B cell (primary cell): Measurements from ENCODE around the gene CFAP68. TPM values are rescaled to one million over a fixed set of nuclear protein-coding genes. Genes with fewer than 3 reads are reported as not detected.

ENCODE experiments used
- ATAC-seq: fragments of 200-7000 bp; cut with Tn5 transposase; one replicate; pipeline ENCODE4 v1.10.0; 2021; ENCODE audit warnings: low read depth, mild to moderate bottlenecking, moderate number of reproducible peaks, moderate library complexity
- CTCF ChIA-PET: fragments of 350-600 bp; sonication (Branson Sonifier 250); formaldehyde crosslinking; loops from one replicate; lab custom pipeline; 2021; ENCODE audit warnings: antibody characterized with exemption, inconsistent platforms; lab: Charles Lee
- POLR2A ChIA-PET: fragments of 350-600 bp; sonication (Branson Sonifier 250); formaldehyde crosslinking; loops from one replicate; lab custom pipeline; 2021; ENCODE audit warnings: antibody characterized with exemption; lab: Charles Lee
- DNase-seq: peaks from one replicate; pipeline ENCODE4 v3.0.0; 2013
- H2AFZ ChIP-seq: 2 replicates; pipeline ENCODE4 v1.6.1; 2012; ENCODE audit warnings: mild to moderate bottlenecking, low read depth, low read length; ENCODE audit not compliant: insufficient read depth, poor library complexity, severe bottlenecking
- H3K27ac ChIP-seq, 2 donors: 1 replicate in 1 of 2; 2 replicates in 1 of 2; pipeline ENCODE4 v1.5.1; 2012 to 2013; ENCODE audit warnings: low read length in 2 of 2, mild to moderate bottlenecking in 2 of 2, moderate library complexity in 1 of 2
- H3K27me3 ChIP-seq, 4 experiments: fragments of 200-600 bp in 1 of 4; sonication (generic) in 1 of 4; replicated peaks in 1 of 4; 1 replicate in 2 of 4; 2 replicates in 2 of 4; pipeline versions ENCODE4 v1.6.1 to v1.7.0; 2013 to 2016; ENCODE audit warnings: low read length in 3 of 4, mild to moderate bottlenecking in 2 of 4, mixed read lengths in 1 of 4, moderate library complexity in 1 of 4; ENCODE audit not compliant: insufficient read depth in 4 of 4, control insufficient read depth in 3 of 4; ENCODE audit errors: control extremely low read depth in 1 of 4
- H3K36me3 ChIP-seq, 2 experiments: replicated peaks in 1 of 2; 1 replicate in 1 of 2; 2 replicates in 1 of 2; pipeline versions ENCODE4 v1.6.1 to v1.7.1; 2013; ENCODE audit warnings: low read length in 1 of 2; ENCODE audit not compliant: insufficient read depth in 2 of 2, control insufficient read depth in 1 of 2; ENCODE audit errors: control extremely low read depth in 1 of 2, extremely low read depth in 1 of 2
- H3K4me1 ChIP-seq, 2 donors: fragments of 200-600 bp in 1 of 2; sonication (generic) in 1 of 2; 1 replicate in 1 of 2; 2 replicates in 1 of 2; pipeline versions ENCODE4 v1.5.1 to v1.6.1; 2013 to 2017; ENCODE audit warnings: low read length in 2 of 2; ENCODE audit not compliant: control insufficient read depth in 2 of 2, insufficient read depth in 2 of 2
- H3K4me2 ChIP-seq: replicated peaks from 2 replicates; pipeline ENCODE3; 2012; ENCODE audit warnings: mild to moderate bottlenecking, low read depth, low read length; ENCODE audit not compliant: poor library complexity, severe bottlenecking
- H3K4me3 ChIP-seq, 5 experiments: fragments of 200-600 bp in 1 of 5; sonication (generic) in 1 of 5; 1 replicate in 3 of 5; 2 replicates in 2 of 5; pipeline versions ENCODE4 v1.5.1 to v1.7.0; 2011 to 2016; ENCODE audit warnings: low read length in 4 of 5, mild to moderate bottlenecking in 4 of 5, low read depth in 2 of 5, control low read depth in 1 of 5, moderate library complexity in 1 of 5; ENCODE audit not compliant: insufficient read depth in 1 of 5; ENCODE audit errors: control extremely low read depth in 1 of 5, extremely low read depth in 1 of 5
- H3K79me2 ChIP-seq: fragments of 200-600 bp; sonication (generic); one replicate; pipeline ENCODE4 v1.6.0; 2016; ENCODE audit warnings: low read length; ENCODE audit not compliant: control insufficient read depth, insufficient read depth
- H3K9ac ChIP-seq: fragments of 200-600 bp; sonication (generic); 2 replicates; pipeline ENCODE4 v1.6.1; 2017; ENCODE audit warnings: mild to moderate bottlenecking, low read length, moderate library complexity
- H3K9me3 ChIP-seq, 3 donors: one replicate each; pipeline versions ENCODE4 v1.6.1 to v1.7.1; 2013; ENCODE audit warnings: low read length in 2 of 3; ENCODE audit not compliant: control insufficient read depth in 2 of 3, insufficient read depth in 1 of 3; ENCODE audit errors: control extremely low read depth in 1 of 3
- H4K20me1 ChIP-seq: 2 replicates; pipeline ENCODE4 v1.6.0; 2012; ENCODE audit warnings: mild to moderate bottlenecking, low read length; ENCODE audit not compliant: insufficient read depth, control insufficient read depth, poor library complexity, severe bottlenecking
- H3K27ac Mint-ChIP-seq: one replicate; pipeline ENCODE4 v1.8.0; 2021; ENCODE audit warnings: mixed read lengths
- H3K27me3 Mint-ChIP-seq: one replicate; pipeline ENCODE4 v1.8.0; 2021; ENCODE audit warnings: mixed read lengths
- H3K4me1 Mint-ChIP-seq: one replicate; pipeline ENCODE4 v1.8.0; 2021; ENCODE audit warnings: mixed read lengths
- H3K4me3 Mint-ChIP-seq: one replicate; pipeline ENCODE4 v1.8.0; 2021; ENCODE audit warnings: mixed read lengths
- H3K9me3 Mint-ChIP-seq: one replicate; pipeline ENCODE4 v1.8.0; 2022; ENCODE audit warnings: mixed read lengths; ENCODE audit not compliant: insufficient read depth
- EZH2 ChIP-seq: IDR thresholded peaks from 2 replicates; pipeline ENCODE4 v1.6.1; 2012; ENCODE audit warnings: borderline replicate concordance, low read depth, mild to moderate bottlenecking, moderate library complexity, low read length; ENCODE audit not compliant: insufficient read depth, poor library complexity, severe bottlenecking
- WGBS: methylation state at CpG from one replicate; pipeline ENCODE4 v1.1.5; 2013; ENCODE audit warnings: missing lambda C conversion rate; ENCODE audit not compliant: insufficient coverage; 5-methylcytosine and 5-hydroxymethylcytosine counted together
- intact Hi-C: fragments of 100-400 bp; cut with micrococcal nuclease; formaldehyde crosslinking; loops from one replicate; pipeline ENCODE4 v1.10.0; 2022
- polyA plus RNA-seq: library from polyadenylated mRNA; depleted of rRNA; stranded (reverse); fragments of >200 nt; gene quantifications from 2 replicates; pipeline ENCODE4 v1.2.3, GENCODE V29; 2012
- total RNA-seq, 2 donors: library from RNA; stranded (reverse); fragments of 120-200 nt in 1 of 2; gene quantifications; 1 replicate in 1 of 2; 2 replicates in 1 of 2; pipeline versions ENCODE4 v1.2.3 to v1.2.4, GENCODE V29; 2013 to 2022
- TF ChIP-seq, protein P1 (sequence below): fragments of 200-600 bp; IDR thresholded peaks from one replicate; pipeline ENCODE4 v1.8.0; 2022; ENCODE audit warnings: antibody characterized with exemption, mild to moderate bottlenecking

Gene CFAP68
- total and polyA plus RNA-seq, 2 donors (not counting 1 experiment from before 2014, with no cell fraction given) = 8.2 to 13.3 TPM

DNA sequence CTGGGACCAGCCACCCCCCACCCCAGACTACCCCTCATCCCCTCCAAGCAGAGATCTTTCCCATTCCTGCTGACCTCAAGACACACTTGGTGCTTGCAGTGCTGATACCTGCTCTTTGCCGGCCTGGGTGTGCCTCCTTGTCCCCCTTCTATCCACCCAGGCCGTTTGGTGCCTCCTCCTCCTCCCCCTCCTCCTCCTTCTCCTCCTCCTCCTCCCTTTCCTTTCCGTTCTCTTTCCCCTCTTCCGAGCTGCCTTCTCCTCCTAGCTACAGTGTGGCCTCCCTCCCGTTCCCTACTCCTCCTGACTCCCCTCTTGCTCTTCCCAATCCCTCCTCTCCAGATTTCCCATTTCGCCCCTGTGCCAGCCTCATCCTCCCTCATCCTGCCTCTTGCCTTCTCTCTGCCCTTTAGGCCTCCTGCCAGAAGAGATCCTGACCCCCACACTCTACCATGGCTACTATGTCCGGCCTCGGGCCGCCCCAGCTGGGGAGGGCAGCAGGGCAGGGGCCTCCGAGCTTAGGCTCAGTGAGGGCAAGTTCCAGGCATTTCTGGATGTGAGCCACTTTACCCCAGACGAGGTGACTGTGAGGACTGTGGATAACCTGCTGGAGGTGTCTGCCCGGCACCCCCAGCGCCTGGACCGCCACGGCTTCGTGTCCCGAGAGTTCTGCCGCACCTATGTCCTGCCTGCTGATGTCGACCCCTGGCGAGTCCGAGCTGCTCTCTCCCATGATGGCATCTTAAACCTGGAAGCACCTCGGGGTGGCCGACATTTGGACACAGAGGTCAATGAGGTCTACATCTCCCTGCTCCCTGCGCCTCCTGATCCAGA, 33.9 kb downstream of the CFAP68 start:
- Histone ChIP-seq H3K36me3 (no peaks in the 10 kb centered on the region), H3K9me3 (peaks cover 0 to 4% (median 0%) of the 10 kb centered on the region in 3 donors), H3K79me2 (no peaks in the 10 kb centered on the region), H4K20me1 (no peaks in the 10 kb centered on the region), H3K4me1 (no peaks in the 10 kb centered on the region), H3K4me3 (no peak overlapping the region), H3K27ac (no peak overlapping the region), H3K4me2 (no peak overlapping the region), H2AFZ (no peak overlapping the region), H3K27me3 (peaks cover 0 to 40% (median 20%) of the 10 kb centered on the region in 4 experiments), H3K9ac (no peak overlapping the region)
- no peak for ATAC-seq
- H3K27me3 Mint-ChIP-seq = peaks cover 60% of the 10 kb centered on the region
- POLR2A ChIA-PET = no interaction called here
- H3K9me3 Mint-ChIP-seq = no peaks in the 10 kb centered on the region
- DNase-seq = no peak
- no peak overlapping the region for H3K4me3 Mint-ChIP-seq
- TF ChIP-seq, protein P1, sequence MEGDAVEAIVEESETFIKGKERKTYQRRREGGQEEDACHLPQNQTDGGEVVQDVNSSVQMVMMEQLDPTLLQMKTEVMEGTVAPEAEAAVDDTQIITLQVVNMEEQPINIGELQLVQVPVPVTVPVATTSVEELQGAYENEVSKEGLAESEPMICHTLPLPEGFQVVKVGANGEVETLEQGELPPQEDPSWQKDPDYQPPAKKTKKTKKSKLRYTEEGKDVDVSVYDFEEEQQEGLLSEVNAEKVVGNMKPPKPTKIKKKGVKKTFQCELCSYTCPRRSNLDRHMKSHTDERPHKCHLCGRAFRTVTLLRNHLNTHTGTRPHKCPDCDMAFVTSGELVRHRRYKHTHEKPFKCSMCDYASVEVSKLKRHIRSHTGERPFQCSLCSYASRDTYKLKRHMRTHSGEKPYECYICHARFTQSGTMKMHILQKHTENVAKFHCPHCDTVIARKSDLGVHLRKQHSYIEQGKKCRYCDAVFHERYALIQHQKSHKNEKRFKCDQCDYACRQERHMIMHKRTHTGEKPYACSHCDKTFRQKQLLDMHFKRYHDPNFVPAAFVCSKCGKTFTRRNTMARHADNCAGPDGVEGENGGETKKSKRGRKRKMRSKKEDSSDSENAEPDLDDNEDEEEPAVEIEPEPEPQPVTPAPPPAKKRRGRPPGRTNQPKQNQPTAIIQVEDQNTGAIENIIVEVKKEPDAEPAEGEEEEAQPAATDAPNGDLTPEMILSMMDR = no peak
- no peak for TF ChIP-seq EZH2
- 86% methylated on average over 24 of the region's 24 CpGs for WGBS
- intact Hi-C loops = no loop called here
- H3K4me1 Mint-ChIP-seq = no peaks in the 10 kb centered on the region
- CTCF ChIA-PET = no interaction called here
- no peak overlapping the region for H3K27ac Mint-ChIP-seq

- Histone ChIP-seq H3K9ac (no peak overlapping the region), H3K9me3 (peaks cover 0 to 4% (median 0%) of the 10 kb centered on the region in 3 donors), H4K20me1 (no peaks in the 10 kb centered on the region), H3K4me2 (no peak overlapping the region), H3K27me3 (peaks cover 0 to 46% (median 20%) of the 10 kb centered on the region in 4 experiments), H3K4me1 (no peaks in the 10 kb centered on the region), H3K79me2 (no peaks in the 10 kb centered on the region), H3K36me3 (no peaks in the 10 kb centered on the region), H3K27ac (no peak overlapping the region), H3K4me3 (no peak overlapping the region), H2AFZ (no peak overlapping the region)
- POLR2A ChIA-PET = no interaction called here
- peaks cover 62% of the 10 kb centered on the region for H3K27me3 Mint-ChIP-seq
- no peaks in the 10 kb centered on the region for H3K4me1 Mint-ChIP-seq
- H3K4me3 Mint-ChIP-seq = no peak overlapping the region
- no peak for DNase-seq
- intact Hi-C loops = no loop called here
- ATAC-seq = no peak
- TF ChIP-seq, protein P1 = no peak
- TF ChIP-seq EZH2 = no peak
- CTCF ChIA-PET = no interaction called here
- no peak overlapping the region for H3K27ac Mint-ChIP-seq
- 100% methylated on average over 1 of the region's 4 CpGs for WGBS
- no peaks in the 10 kb centered on the region for H3K9me3 Mint-ChIP-seq
Observed at GRCh38 chr11:111913997-111914396, 34.7 kb downstream of the CFAP68 start.
